Measurements from ENCODE around the gene TMEM80. TPM values are rescaled to one million over a fixed set of nuclear protein-coding genes. Genes with fewer than 3 reads are reported as not detected.

TMEM80 gene
- total RNA-seq, 1 donor from 2014 or later, result 16.9 TPM

DNA sequence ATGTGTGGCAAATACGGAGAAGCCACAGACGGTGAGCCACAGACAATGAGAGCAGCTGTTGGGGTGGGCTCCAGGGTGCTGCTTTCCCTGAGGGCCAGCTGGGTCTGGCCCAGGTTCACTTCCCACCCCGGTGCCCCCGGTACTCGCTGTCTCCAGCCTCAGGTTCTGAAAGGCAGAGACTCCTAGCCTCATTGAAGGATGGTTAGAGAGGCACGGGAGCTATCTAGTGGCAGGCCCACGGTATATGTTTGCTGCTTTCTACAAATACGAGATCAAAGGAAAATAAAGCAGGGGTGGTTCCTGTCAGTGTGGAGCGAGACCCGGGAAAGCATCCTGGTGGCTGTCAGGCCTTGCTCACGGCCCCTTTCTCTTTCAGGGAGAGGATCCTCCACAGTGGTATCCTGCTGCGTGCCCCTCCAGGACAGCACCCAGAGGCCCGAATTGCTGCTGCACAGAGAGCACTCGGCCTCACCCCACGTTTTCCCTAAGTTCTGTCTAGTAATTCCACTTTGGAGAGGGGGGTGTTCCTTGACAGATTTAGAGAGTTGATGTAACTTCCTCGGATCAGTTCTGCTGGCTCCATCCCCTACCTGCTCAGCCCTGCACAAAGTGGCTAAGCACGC is 3.0 kb downstream of the TMEM80 start:
- no peaks in the 10 kb centered on the region for H3K9me3 Mint-ChIP-seq (ENCODE audit: low read depth)
- no peak for DNase-seq (ENCODE audit: low spot score)
- no peak overlapping the region for H3K4me3 Mint-ChIP-seq (ENCODE audit: unreplicated experiment)
- TF ChIP-seq, protein P1, sequence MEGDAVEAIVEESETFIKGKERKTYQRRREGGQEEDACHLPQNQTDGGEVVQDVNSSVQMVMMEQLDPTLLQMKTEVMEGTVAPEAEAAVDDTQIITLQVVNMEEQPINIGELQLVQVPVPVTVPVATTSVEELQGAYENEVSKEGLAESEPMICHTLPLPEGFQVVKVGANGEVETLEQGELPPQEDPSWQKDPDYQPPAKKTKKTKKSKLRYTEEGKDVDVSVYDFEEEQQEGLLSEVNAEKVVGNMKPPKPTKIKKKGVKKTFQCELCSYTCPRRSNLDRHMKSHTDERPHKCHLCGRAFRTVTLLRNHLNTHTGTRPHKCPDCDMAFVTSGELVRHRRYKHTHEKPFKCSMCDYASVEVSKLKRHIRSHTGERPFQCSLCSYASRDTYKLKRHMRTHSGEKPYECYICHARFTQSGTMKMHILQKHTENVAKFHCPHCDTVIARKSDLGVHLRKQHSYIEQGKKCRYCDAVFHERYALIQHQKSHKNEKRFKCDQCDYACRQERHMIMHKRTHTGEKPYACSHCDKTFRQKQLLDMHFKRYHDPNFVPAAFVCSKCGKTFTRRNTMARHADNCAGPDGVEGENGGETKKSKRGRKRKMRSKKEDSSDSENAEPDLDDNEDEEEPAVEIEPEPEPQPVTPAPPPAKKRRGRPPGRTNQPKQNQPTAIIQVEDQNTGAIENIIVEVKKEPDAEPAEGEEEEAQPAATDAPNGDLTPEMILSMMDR (IDR thresholded peaks at IDR 0.05), result no peak
- H3K36me3 Mint-ChIP-seq (ENCODE audit: low read depth), result peaks cover 3% of the 10 kb centered on the region
- H3K27me3 Mint-ChIP-seq (ENCODE audit: low read depth), result no peaks in the 10 kb centered on the region
- H3K4me1 Mint-ChIP-seq (ENCODE audit: low read depth), result peaks cover 45% of the 10 kb centered on the region
- H3K27ac Mint-ChIP-seq (ENCODE audit: unreplicated experiment), result peak overlapping the region; percentile 94

DNA sequence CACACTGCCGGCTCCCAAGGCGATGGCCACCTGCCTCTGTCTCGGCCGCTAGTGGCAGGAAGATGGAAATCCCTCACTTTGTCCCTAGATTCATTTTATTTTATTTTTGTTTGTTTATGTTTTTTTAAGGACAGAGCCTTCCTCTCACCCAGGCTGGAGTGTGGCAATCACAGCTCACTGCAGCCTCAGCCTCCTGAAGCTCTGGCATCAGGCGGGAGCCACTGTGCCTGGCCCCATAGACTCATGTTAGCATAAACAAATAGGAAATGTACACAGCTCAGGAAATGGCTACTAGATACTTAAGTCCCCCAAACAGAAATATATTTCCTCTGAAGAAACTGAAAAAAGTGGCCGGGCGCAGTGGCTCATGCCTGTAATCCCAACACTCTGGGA is 3.5 kb downstream of the TMEM80 start:
- H3K27ac Mint-ChIP-seq (ENCODE audit: unreplicated experiment), result peak overlapping the region; percentile 74
- DNase-seq (ENCODE audit: low spot score), result no peak
- TF ChIP-seq, protein P1 (IDR thresholded peaks at IDR 0.05), result no peak
- no peaks in the 10 kb centered on the region for H3K27me3 Mint-ChIP-seq (ENCODE audit: low read depth)
- H3K4me3 Mint-ChIP-seq (ENCODE audit: unreplicated experiment), result no peak overlapping the region
- peaks cover 45% of the 10 kb centered on the region for H3K4me1 Mint-ChIP-seq (ENCODE audit: low read depth)
- peaks cover 3% of the 10 kb centered on the region for H3K36me3 Mint-ChIP-seq (ENCODE audit: low read depth)
- no peaks in the 10 kb centered on the region for H3K9me3 Mint-ChIP-seq (ENCODE audit: low read depth)

DNA sequence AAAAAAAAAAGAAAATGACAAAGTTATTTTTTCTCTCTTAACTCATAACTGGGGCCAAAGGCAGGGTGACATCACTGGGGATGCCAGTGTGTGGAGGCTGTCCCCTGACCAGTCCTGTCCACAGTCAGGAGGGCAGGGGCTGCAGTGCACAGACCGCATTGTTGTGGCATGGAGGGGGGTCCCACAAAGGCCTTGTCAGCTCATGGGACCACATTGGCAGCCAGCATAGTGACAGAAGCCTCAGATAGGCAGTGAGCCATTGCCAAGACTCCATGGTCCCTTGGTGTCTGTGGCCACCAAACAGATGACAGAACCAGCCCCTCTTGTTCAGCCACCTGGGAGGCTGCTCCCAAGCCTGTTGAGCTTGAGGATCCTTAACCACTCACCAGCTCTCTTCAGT is 4.1 kb downstream of the TMEM80 start:
- Mint-ChIP-seq H3K36me3 (ENCODE audit: low read depth) (peaks cover 3% of the 10 kb centered on the region), H3K4me1 (ENCODE audit: low read depth) (peaks cover 51% of the 10 kb centered on the region), H3K27ac (ENCODE audit: unreplicated experiment) (peak overlapping the region; percentile 63), H3K27me3 (ENCODE audit: low read depth) (no peaks in the 10 kb centered on the region), H3K4me3 (ENCODE audit: unreplicated experiment) (no peak overlapping the region), H3K9me3 (ENCODE audit: low read depth) (no peaks in the 10 kb centered on the region)
- DNase-seq (ENCODE audit: low spot score), result no peak
- TF ChIP-seq, protein P1 (IDR thresholded peaks at IDR 0.05), result no peak

DNA sequence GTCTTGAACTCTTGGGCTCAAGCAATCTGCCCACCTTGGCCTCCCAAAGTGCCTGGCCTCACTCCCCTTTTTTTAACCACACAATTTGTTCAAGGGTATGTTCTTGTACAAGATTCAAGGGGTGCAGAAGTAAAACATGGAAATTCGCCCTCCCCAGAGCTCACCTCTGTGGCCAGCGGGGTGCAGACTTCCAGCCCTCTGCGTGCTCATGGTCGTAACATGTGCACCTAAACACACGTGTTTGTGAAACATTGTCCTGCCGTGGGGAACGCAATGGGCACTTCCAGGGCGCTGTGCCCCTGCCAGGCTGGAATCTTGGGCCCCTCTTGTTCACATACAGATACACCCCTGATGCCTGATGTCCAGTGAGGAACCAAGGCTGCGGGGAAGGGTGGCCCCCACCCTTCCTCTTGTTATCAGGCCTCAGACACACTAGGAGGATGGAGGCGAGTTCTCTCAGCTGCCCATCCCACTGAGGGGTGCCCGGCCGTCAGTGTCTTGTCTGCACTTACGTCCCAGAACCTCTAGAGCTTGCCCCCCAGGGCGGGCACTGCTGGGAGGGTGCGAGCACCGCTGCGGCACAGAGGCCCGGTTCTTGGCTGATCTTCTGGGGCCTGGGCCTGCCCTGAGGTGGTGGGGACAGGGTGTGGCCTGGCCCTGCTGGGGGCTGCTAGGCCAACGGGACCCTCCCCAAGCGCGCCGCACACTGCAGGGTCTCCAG is 6.3 kb downstream of the TMEM80 start:
- Mint-ChIP-seq H3K36me3 (ENCODE audit: low read depth) (peaks cover 3% of the 10 kb centered on the region), H3K27ac (ENCODE audit: unreplicated experiment) (no peak overlapping the region), H3K4me1 (ENCODE audit: low read depth) (peaks cover 51% of the 10 kb centered on the region), H3K27me3 (ENCODE audit: low read depth) (no peaks in the 10 kb centered on the region), H3K4me3 (ENCODE audit: unreplicated experiment) (no peak overlapping the region), H3K9me3 (ENCODE audit: low read depth) (no peaks in the 10 kb centered on the region)
- DNase-seq (ENCODE audit: low spot score), result no peak
- TF ChIP-seq, protein P1 (IDR thresholded peaks at IDR 0.05), result no peak

DNA sequence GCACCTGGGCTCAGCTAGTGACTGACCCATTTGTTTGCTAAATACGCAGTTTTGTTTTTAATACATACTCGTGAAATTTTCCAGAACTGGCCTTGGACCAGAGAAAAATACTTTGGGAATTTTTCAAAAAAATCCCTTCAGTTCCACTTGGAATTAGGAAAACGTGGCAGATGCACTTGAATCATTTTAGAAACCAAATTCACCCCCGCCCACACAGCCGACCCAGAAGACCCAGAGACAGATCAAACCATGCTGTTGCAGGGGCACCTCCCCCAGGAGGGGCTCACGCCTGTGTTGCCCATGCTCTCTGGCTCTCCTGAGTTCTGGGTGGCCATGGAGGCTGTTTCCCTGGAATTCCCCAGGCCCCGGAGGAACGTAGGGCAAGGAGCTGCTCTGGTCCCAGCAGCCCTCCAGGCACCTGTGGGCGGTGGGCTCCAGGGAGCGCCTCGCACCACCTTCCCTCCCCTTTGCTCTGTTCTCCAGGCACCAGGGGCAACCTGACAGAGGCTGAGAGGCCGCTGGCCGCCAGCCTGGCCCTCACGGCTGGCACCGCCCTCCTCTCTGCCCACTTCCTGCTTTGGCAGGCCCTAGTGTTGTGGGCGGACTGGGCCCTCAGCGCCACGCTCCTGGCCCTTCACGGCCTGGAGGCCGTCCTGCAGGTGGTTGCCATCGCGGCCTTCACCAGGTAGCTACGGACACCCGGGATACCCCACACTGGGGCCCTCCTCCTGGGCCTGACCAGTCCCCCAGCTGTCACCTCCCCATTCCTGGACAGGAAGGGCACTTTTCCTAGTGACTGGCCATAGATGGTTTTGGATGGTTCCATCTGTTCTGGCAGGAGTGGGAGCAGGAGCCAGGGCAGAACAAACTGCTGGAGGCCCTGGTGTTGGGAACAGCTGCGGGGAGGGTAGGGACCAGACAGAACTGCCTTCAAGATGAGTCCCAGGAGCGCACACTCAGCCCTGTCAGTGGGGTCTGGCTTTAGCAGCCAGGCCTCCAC is 7.1 kb downstream of the TMEM80 start:
- peak; percentile 79 for DNase-seq (ENCODE audit: low spot score)
- Mint-ChIP-seq H3K27me3 (ENCODE audit: low read depth) (no peaks in the 10 kb centered on the region), H3K9me3 (ENCODE audit: low read depth) (no peaks in the 10 kb centered on the region), H3K4me3 (ENCODE audit: unreplicated experiment) (no peak overlapping the region), H3K4me1 (ENCODE audit: low read depth) (peaks cover 50% of the 10 kb centered on the region), H3K27ac (ENCODE audit: unreplicated experiment) (peak overlapping the region; percentile 36), H3K36me3 (ENCODE audit: low read depth) (peaks cover 3% of the 10 kb centered on the region)
- TF ChIP-seq, protein P1 (IDR thresholded peaks at IDR 0.05), result no peak

Data from chondrocyte (in vitro differentiated cells).